Endothelial cell of umbilical vein (primary cell): ENCODE measurements around the gene PAQR3. TPM values are rescaled to one million over a fixed set of nuclear protein-coding genes. Genes with fewer than 3 reads are reported as not detected.
"Not testable (repeated sequence)": the region's sequence is repeated elsewhere in the genome, so short reads cannot be mapped to it uniquely, and the experiment has no call there.

Experiments
- BruUV-seq: library from RNA; stranded (reverse); fragments of 400-500 nt; replicated peaks from 2 replicates; lab custom pipeline; 2021; lab: Mats Ljungman, UMichigan
- CTCF ChIA-PET: fragments of 300-600, 350-600 bp; sonication (Branson Sonifier 250); formaldehyde crosslinking; loops from one replicate; lab custom pipeline; 2021; ENCODE audit warnings: antibody characterized with exemption, inconsistent platforms; lab: Charles Lee
- POLR2A ChIA-PET: fragments of 300-600, 350-600 bp; sonication (Branson Sonifier 250); formaldehyde crosslinking; loops from one replicate; lab custom pipeline; 2021; ENCODE audit warnings: antibody characterized with exemption, inconsistent platforms; lab: Charles Lee
- DNase-seq: peaks from one replicate; pipeline ENCODE4 v3.0.0-alpha.2; 2011; ENCODE audit warnings: low read depth, low spot score
- FAIRE-seq: peaks from 2 replicates; lab custom pipeline; 2011; peaks lifted over from hg19 to GRCh38; lab: Jason Lieb, UNC
- H2AFZ ChIP-seq: 2 replicates; pipeline ENCODE4 v1.6.0; 2012; ENCODE audit warnings: low read depth, low read length, control low read depth, inconsistent platforms
- H3K27ac ChIP-seq: 2 replicates; pipeline ENCODE4 v1.5.1; 2011; ENCODE audit warnings: low read depth, mild to moderate bottlenecking, control low read depth, low read length, moderate library complexity; ENCODE audit not compliant: insufficient read depth
- H3K27me3 ChIP-seq, 2 experiments: 2 replicates each; pipeline versions ENCODE4 v1.6.0 to v1.6.1; 2011; ENCODE audit warnings: low read length in 2 of 2, mixed read lengths in 1 of 2; ENCODE audit not compliant: control insufficient read depth in 2 of 2, insufficient read depth in 2 of 2
- H3K36me3 ChIP-seq, 2 experiments: 2 replicates in 1 of 2; 3 replicates in 1 of 2; pipeline ENCODE4 v1.5.1; 2011; ENCODE audit warnings: low read length in 2 of 2, mild to moderate bottlenecking in 1 of 2, moderate library complexity in 1 of 2; ENCODE audit not compliant: control insufficient read depth in 2 of 2, insufficient read depth in 2 of 2; ENCODE audit errors: extremely low read depth in 1 of 2
- H3K4me1 ChIP-seq: 3 replicates; pipeline ENCODE4 v1.5.1; 2011; ENCODE audit warnings: mild to moderate bottlenecking, low read length; ENCODE audit not compliant: control insufficient read depth, insufficient read depth; ENCODE audit errors: extremely low read depth
- H3K4me2 ChIP-seq: 2 replicates; pipeline ENCODE4 v1.6.1; 2011; ENCODE audit warnings: low read length, control low read depth, mixed read lengths; ENCODE audit not compliant: insufficient read depth
- H3K4me3 ChIP-seq, 3 experiments: fragments of 200-600 bp in 1 of 3; sonication (generic), shearing (Covaris generic) in 1 of 3; replicated peaks in 1 of 3; 2 replicates each; pipeline ENCODE4 v1.5.1; 2011 to 2016; ENCODE audit warnings: control low read depth in 3 of 3, low read length in 3 of 3, mild to moderate bottlenecking in 2 of 3, inconsistent platforms in 1 of 3, low read depth in 1 of 3, moderate library complexity in 1 of 3; ENCODE audit not compliant: insufficient read depth in 1 of 3
- H3K79me2 ChIP-seq: 2 replicates; pipeline ENCODE4 v1.6.0; 2012; ENCODE audit warnings: low read length, inconsistent platforms; ENCODE audit not compliant: control insufficient read depth, insufficient read depth
- H3K9ac ChIP-seq: replicated peaks from 2 replicates; pipeline ENCODE3; 2011; ENCODE audit warnings: low read length, control low read depth; ENCODE audit not compliant: insufficient read depth; ENCODE audit errors: extremely low read depth
- H3K9me1 ChIP-seq: replicated peaks from 3 replicates; pipeline ENCODE4 v1.6.0; 2011; ENCODE audit warnings: mild to moderate bottlenecking, low read length; ENCODE audit not compliant: control insufficient read depth, insufficient read depth; ENCODE audit errors: extremely low read depth
- H3K9me3 ChIP-seq: replicated peaks from 2 replicates; pipeline ENCODE4 v1.5.1; 2012; ENCODE audit warnings: low read length, inconsistent platforms; ENCODE audit not compliant: control insufficient read depth, insufficient read depth
- H4K20me1 ChIP-seq: replicated peaks from 2 replicates; pipeline ENCODE3; 2011; ENCODE audit warnings: mild to moderate bottlenecking, low read length; ENCODE audit not compliant: control insufficient read depth, insufficient read depth; ENCODE audit errors: extremely low read depth
- EZH2 ChIP-seq: IDR thresholded peaks from 2 replicates; pipeline ENCODE4 v1.6.1; 2012; ENCODE audit warnings: borderline replicate concordance, low read depth, mild to moderate bottlenecking, moderate library complexity, low read length, inconsistent platforms; ENCODE audit not compliant: severe bottlenecking
- FOS ChIP-seq: IDR thresholded peaks from 2 replicates; pipeline ENCODE4 v1.6.1; 2011; ENCODE audit warnings: mild to moderate bottlenecking, low read length, moderate library complexity, borderline replicate concordance; ENCODE audit not compliant: insufficient read depth
- GATA2 ChIP-seq: IDR thresholded peaks from 2 replicates; pipeline ENCODE4 v1.7.0; 2011; ENCODE audit warnings: low read depth, mild to moderate bottlenecking, moderate library complexity, mixed read lengths, low read length; ENCODE audit not compliant: insufficient read length, insufficient read depth
- JUN ChIP-seq: IDR thresholded peaks from 2 replicates; pipeline ENCODE4 v1.6.1; 2011; ENCODE audit warnings: borderline replicate concordance, low read depth; ENCODE audit not compliant: insufficient read length, insufficient read depth
- MYC ChIP-seq: IDR thresholded peaks from one replicate; pipeline ENCODE4 v1.6.1; 2011; ENCODE audit warnings: mild to moderate bottlenecking, low read depth, low read length
- POLR2A ChIP-seq: IDR thresholded peaks from 2 replicates; pipeline ENCODE4 v1.6.1; 2012; ENCODE audit warnings: low read depth, mild to moderate bottlenecking, control low read depth, low read length
- POLR2AphosphoS5 ChIP-seq: IDR thresholded peaks from 2 replicates; pipeline ENCODE4 v1.6.1; 2012; ENCODE audit warnings: low read depth, mild to moderate bottlenecking, control low read depth, low read length, moderate library complexity; ENCODE audit not compliant: insufficient read depth
- dilution Hi-C: fragments of 300-500 bp; cut with MboI; formaldehyde crosslinking; loops from one replicate; pipeline ENCODE4 v1.15.0; 2019; ENCODE audit warnings: low sequenced_read_pairs; ENCODE audit not compliant: extremely low pct_ligation_motif_present
- intact Hi-C: fragments of 100-400 bp; cut with micrococcal nuclease; formaldehyde crosslinking; loops from one replicate; pipeline ENCODE4 v1.10.0; 2022
- polyA plus RNA-seq, 4 experiments: library from polyadenylated mRNA; depleted of rRNA in 3 of 4; stranded (reverse) in 3 of 4; unstranded in 1 of 4; fragments of >200 nt; gene quantifications; 2 replicates each; pipeline versions ENCODE4 v1.2.1 to v1.2.3, GENCODE V29; 2011 to 2012; ENCODE audit warnings: missing spikeins in 1 of 4
- total RNA-seq: library from RNA; stranded (reverse); gene quantifications from 2 replicates; pipeline ENCODE4 v1.2.3, GENCODE V29; 2021
- TF ChIP-seq, protein P1 (sequence below): IDR thresholded peaks from 2 replicates; pipeline ENCODE4 v1.6.1; 2011; ENCODE audit not compliant: insufficient read depth, insufficient read length
- TF ChIP-seq, protein P2 (sequence below), 2 donors: IDR thresholded peaks; 1 replicate in 1 of 2; 2 replicates in 1 of 2; pipeline ENCODE4 v1.5.1; 2011; ENCODE audit warnings: low read length in 2 of 2, mild to moderate bottlenecking in 2 of 2, moderate library complexity in 2 of 2, control low read depth in 1 of 2, inconsistent platforms in 1 of 2, low read depth in 1 of 2; ENCODE audit not compliant: insufficient read depth in 1 of 2; ENCODE audit errors: extremely low read depth in 1 of 2

PAQR3 gene
- total and polyA plus RNA-seq, 2 donors (not counting 3 experiments of a cell fraction or from before 2014, with no cell fraction given), result 15.0 to 19.0 TPM

DNA sequence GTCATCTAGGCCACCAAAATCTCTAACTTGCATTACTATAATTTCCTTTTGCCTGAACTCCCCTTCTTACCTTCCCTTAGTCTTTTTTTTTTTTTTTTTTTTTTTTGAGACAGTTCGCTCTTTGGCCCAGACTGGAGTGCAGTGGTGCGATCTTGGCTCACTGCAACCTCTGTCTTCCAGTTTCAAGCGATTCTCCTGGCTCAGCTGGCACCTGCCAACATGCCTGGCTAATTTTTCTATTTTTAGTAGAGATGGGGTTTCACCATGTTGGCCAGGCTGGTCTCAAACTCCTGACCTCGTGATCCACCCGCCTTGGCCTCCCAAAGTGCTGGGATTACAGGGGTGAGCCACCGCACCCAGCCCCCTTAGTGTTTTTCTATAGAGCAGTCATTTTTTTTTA lies 30.3 kb downstream of the PAQR3 start:
- FAIRE-seq, H3K79me2 ChIP-seq, CTCF ChIA-PET, H3K4me2 ChIP-seq, intact Hi-C loops, H2AFZ ChIP-seq, H3K4me1 ChIP-seq, dilution Hi-C loops, H3K9me3 ChIP-seq, BruUV-seq, DNase-seq, H4K20me1 ChIP-seq, H3K9me1 ChIP-seq, H3K36me3 ChIP-seq, H3K27ac ChIP-seq, H3K4me3 ChIP-seq, H3K9ac ChIP-seq, POLR2A ChIA-PET, H3K27me3 ChIP-seq: not testable (repeated sequence)

GRCh38 chr4:78907638-78908037 lies 31.6 kb downstream of the PAQR3 start:
- Histone ChIP-seq H3K79me2 (no peaks in the 10 kb centered on the region), H3K4me2 (no peak overlapping the region), H3K9ac (no peak overlapping the region), H3K4me1 (no peaks in the 10 kb centered on the region), H4K20me1 (no peaks in the 10 kb centered on the region), H2AFZ (no peak overlapping the region), H3K36me3 (peaks cover 0 to 8% of the 10 kb centered on the region in 2 experiments), H3K27me3 (no peaks in the 10 kb centered on the region), H3K4me3 (no peak overlapping the region), H3K9me3 (no peaks in the 10 kb centered on the region), H3K27ac (no peak overlapping the region), H3K9me1 (no peaks in the 10 kb centered on the region)
- no TSS peak for BruUV-seq
- ChIA-PET CTCF (no interaction called here), POLR2A (no interaction called here)
- dilution Hi-C loops (no loop called here), intact Hi-C loops (no loop called here)
- FAIRE-seq (no peak), DNase-seq (no peak)
- TF ChIP-seq JUN, result no peak
- TF ChIP-seq, protein P1, sequence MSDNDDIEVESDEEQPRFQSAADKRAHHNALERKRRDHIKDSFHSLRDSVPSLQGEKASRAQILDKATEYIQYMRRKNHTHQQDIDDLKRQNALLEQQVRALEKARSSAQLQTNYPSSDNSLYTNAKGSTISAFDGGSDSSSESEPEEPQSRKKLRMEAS, result no peak
- TF ChIP-seq, protein P2, sequence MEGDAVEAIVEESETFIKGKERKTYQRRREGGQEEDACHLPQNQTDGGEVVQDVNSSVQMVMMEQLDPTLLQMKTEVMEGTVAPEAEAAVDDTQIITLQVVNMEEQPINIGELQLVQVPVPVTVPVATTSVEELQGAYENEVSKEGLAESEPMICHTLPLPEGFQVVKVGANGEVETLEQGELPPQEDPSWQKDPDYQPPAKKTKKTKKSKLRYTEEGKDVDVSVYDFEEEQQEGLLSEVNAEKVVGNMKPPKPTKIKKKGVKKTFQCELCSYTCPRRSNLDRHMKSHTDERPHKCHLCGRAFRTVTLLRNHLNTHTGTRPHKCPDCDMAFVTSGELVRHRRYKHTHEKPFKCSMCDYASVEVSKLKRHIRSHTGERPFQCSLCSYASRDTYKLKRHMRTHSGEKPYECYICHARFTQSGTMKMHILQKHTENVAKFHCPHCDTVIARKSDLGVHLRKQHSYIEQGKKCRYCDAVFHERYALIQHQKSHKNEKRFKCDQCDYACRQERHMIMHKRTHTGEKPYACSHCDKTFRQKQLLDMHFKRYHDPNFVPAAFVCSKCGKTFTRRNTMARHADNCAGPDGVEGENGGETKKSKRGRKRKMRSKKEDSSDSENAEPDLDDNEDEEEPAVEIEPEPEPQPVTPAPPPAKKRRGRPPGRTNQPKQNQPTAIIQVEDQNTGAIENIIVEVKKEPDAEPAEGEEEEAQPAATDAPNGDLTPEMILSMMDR (IDR thresholded peaks at IDR 0.05; ENCODE audit: extremely low read depth in 1 of 2, insufficient read depth in 1 of 2, low read depth in 1 of 2, low read length in 2 of 2), result no peak
- TF ChIP-seq EZH2, result no peak
- no peak for TF ChIP-seq MYC
- no peak for TF ChIP-seq FOS
- TF ChIP-seq POLR2A, result no peak
- no peak for TF ChIP-seq GATA2
- no peak for TF ChIP-seq POLR2AphosphoS5
